RWPE2 (cell line): ENCODE results near the gene DPH6.
"Not testable (repeated sequence)": the region's sequence is repeated elsewhere in the genome, so short reads cannot be mapped to it uniquely, and the experiment has no call there.

ENCODE experiments used
- ATAC-seq: fragments of 200-7000 bp; cut with Tn5 transposase; 3 replicates; pipeline ENCODE4 v1.9.1; 2021; ENCODE audit warnings: low read depth
- DNase-seq: peaks from one replicate; pipeline ENCODE4 v3.0.0-alpha.2; 2020; ENCODE audit warnings: low spot score
- H3K27ac ChIP-seq: fragments of 450-650 bp; 2 replicates; pipeline ENCODE4 v1.5.1; 2017; ENCODE audit warnings: mild to moderate bottlenecking; ENCODE audit not compliant: poor library complexity, severe bottlenecking
- H3K27me3 ChIP-seq: fragments of 250-450 bp; sonication (Bioruptor Pico); 2 replicates; pipeline ENCODE4 v1.5.1; 2021; ENCODE audit warnings: mild to moderate bottlenecking, moderate library complexity; ENCODE audit not compliant: insufficient read depth, poor library complexity, severe bottlenecking
- H3K36me3 ChIP-seq: fragments of 250-450 bp; sonication (Bioruptor Pico); 2 replicates; pipeline ENCODE4 v1.5.1; 2020; ENCODE audit warnings: low read depth, mild to moderate bottlenecking, moderate library complexity
- H3K4me1 ChIP-seq: fragments of 250-450 bp; sonication (Bioruptor Pico); 2 replicates; pipeline ENCODE4 v1.5.1; 2021; ENCODE audit warnings: mild to moderate bottlenecking, moderate library complexity; ENCODE audit not compliant: insufficient read depth, poor library complexity, severe bottlenecking
- H3K4me3 ChIP-seq: fragments of 250-450 bp; sonication (Bioruptor Pico); 2 replicates; pipeline ENCODE4 v1.5.1; 2021; ENCODE audit warnings: mild to moderate bottlenecking, moderate library complexity; ENCODE audit not compliant: severe bottlenecking
- H3K9me3 ChIP-seq: fragments of 250-450 bp; sonication (Bioruptor Pico); 2 replicates; pipeline ENCODE4 v1.5.1; 2021; ENCODE audit warnings: mild to moderate bottlenecking, moderate library complexity; ENCODE audit not compliant: severe bottlenecking
- TF ChIP-seq, protein P1 (sequence below): fragments of 450-650 bp; IDR thresholded peaks from one replicate; pipeline ENCODE4 v1.5.1; 2017; ENCODE audit warnings: mild to moderate bottlenecking, moderate library complexity; ENCODE audit not compliant: poor library complexity, severe bottlenecking

DPH6 gene

DNA sequence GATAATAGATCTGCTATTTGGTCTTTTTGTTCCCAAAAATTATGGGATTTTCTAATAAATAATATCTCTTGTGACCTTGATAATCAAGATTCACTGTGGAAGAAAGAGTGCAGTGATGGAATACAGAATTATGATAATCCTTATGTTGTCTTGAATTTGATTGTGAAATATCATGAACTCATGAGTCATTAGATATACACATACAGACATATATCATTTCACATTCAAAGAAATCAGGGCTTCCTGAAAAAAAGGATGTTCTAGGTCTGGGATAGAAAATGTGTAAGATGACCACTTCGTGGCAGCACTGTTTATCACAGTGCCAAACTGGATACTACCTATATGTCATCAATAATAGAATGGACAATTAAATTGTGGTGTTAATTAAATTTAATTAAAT is 97.7 kb downstream of the DPH6 start:
- DNase-seq (no peak), ATAC-seq (peak; percentile 82)
- H3K4me1 ChIP-seq = peaks cover 13% of the 10 kb centered on the region
- no peaks in the 10 kb centered on the region for H3K27me3 ChIP-seq
- H3K36me3 ChIP-seq = peaks cover 3% of the 10 kb centered on the region; the same call in 1 of the 2 replicates
- no peak overlapping the region for H3K27ac ChIP-seq
- TF ChIP-seq, protein P1, sequence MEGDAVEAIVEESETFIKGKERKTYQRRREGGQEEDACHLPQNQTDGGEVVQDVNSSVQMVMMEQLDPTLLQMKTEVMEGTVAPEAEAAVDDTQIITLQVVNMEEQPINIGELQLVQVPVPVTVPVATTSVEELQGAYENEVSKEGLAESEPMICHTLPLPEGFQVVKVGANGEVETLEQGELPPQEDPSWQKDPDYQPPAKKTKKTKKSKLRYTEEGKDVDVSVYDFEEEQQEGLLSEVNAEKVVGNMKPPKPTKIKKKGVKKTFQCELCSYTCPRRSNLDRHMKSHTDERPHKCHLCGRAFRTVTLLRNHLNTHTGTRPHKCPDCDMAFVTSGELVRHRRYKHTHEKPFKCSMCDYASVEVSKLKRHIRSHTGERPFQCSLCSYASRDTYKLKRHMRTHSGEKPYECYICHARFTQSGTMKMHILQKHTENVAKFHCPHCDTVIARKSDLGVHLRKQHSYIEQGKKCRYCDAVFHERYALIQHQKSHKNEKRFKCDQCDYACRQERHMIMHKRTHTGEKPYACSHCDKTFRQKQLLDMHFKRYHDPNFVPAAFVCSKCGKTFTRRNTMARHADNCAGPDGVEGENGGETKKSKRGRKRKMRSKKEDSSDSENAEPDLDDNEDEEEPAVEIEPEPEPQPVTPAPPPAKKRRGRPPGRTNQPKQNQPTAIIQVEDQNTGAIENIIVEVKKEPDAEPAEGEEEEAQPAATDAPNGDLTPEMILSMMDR = peak; percentile 81
- H3K9me3 ChIP-seq = no peaks in the 10 kb centered on the region
- H3K4me3 ChIP-seq = no peak overlapping the region

- TF ChIP-seq, protein P1 = no peak
- peak; percentile 40; the same call in 1 of the 3 replicates for ATAC-seq
These were observed 100.1 kb downstream of the DPH6 start for GRCh38 chr15:35445891-35446290.

GRCh38 chr15:35444557-35445204 is 101.3 kb downstream of the DPH6 start:
- ATAC-seq = 0 out of 3 replicates have a peak, but pooled peaks have one; percentile 17
- Histone ChIP-seq H3K27me3 (no peaks in the 10 kb centered on the region), H3K9me3 (no peaks in the 10 kb centered on the region), H3K36me3 (no peaks in the 10 kb centered on the region; the same call in 1 of the 2 replicates), H3K27ac (no peak overlapping the region), H3K4me1 (peaks cover 7% of the 10 kb centered on the region), H3K4me3 (no peak overlapping the region)
- TF ChIP-seq, protein P1 = peak; percentile 99
- DNase-seq = no peak

More at GRCh38 chr15:35445891-35446290, 100.1 kb downstream of the DPH6 start:
- H3K4me1 ChIP-seq = peaks cover 12% of the 10 kb centered on the region
- DNase-seq = no peak
- H3K36me3 ChIP-seq = no peaks in the 10 kb centered on the region; the same call in 1 of the 2 replicates
- H3K9me3 ChIP-seq = no peaks in the 10 kb centered on the region
- no peak overlapping the region for H3K4me3 ChIP-seq
- H3K27me3 ChIP-seq = no peaks in the 10 kb centered on the region
- peak overlapping the region; percentile 10 for H3K27ac ChIP-seq

DNA sequence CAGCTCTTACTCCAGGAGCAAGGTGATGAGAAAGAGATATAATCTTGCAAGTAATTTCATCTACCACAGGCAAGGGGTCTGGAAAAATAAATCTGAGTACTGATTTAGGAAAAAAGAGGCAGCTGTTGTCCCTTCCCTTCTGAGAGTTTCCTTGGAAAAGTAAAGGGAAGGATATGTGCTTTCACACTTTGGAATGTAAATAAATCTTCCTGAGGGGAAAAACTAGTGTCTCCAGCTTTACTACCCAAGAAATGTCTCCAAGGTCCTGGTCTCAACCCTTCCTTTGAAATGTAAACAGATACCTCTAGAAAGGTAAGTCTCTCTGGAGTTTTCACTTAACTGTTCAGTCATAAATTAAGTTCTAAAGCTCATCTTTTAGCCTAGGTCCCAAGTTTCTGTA is 102.6 kb downstream of the DPH6 start:
- H3K36me3 ChIP-seq = peaks cover 4% of the 10 kb centered on the region; the same call in 1 of the 2 replicates
- peaks cover 4% of the 10 kb centered on the region for H3K4me1 ChIP-seq
- TF ChIP-seq, protein P1 = no peak
- no peak overlapping the region for H3K4me3 ChIP-seq
- DNase-seq (no peak), ATAC-seq (no peak)
- no peaks in the 10 kb centered on the region for H3K27me3 ChIP-seq
- H3K27ac ChIP-seq = no peak overlapping the region
- H3K9me3 ChIP-seq = no peaks in the 10 kb centered on the region

DNA sequence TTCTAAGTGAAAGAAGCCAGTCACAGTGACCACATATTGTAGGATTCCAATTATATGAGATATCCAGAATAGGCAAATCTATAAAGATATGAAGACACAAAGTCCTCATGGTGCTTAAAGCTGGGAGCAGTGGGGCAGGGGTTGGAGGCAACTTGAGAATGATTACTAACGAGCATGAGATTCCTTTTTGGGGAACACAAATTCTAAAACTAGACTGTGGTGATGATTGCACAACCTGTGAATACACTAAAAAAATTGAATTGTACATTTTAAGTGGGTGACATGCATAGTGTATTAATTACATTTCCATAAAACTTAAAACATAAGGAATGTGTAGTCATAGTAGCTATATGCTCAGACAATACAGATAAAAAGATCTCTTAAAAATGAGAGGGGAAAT is 103.2 kb downstream of the DPH6 start:
- Histone ChIP-seq H3K4me3 (no peak overlapping the region), H3K27ac (no peak overlapping the region), H3K36me3 (peaks cover 4% of the 10 kb centered on the region; the same call in 1 of the 2 replicates), H3K27me3 (no peaks in the 10 kb centered on the region), H3K9me3 (no peaks in the 10 kb centered on the region), H3K4me1 (no peaks in the 10 kb centered on the region)
- DNase-seq (no peak), ATAC-seq (no peak)
- TF ChIP-seq, protein P1 = no peak

DNA sequence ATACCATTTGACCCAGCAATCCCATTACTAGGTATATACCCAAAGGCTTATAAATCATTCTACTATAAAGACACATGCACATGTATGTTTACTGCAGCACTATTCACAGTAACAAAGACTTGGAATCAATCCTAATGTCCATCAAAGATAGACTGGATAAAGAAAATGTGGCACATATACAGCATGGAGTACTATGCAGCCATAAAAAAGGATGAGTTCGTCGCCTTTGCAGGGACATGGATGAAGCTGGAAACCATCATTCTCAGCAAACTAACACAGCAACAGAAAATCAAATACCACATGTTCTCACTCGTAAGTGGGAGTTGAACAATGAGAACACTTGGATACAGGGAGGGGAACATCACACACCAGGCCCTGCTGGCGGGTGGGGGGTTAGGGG is 104.7 kb downstream of the DPH6 start:
- H3K27ac ChIP-seq, H3K4me3 ChIP-seq, H3K27me3 ChIP-seq, H3K9me3 ChIP-seq, H3K4me1 ChIP-seq, H3K36me3 ChIP-seq, DNase-seq, ATAC-seq: not testable (repeated sequence)
